Trophoblast cell (in vitro differentiated cells and primary cell): Measurements from ENCODE around the gene LMLN.

Source experiments
- DNase-seq, 2 donors: peaks; one replicate each; pipeline ENCODE4 v3.0.0-alpha.2; 2016
- H2AFZ ChIP-seq: 2 replicates; pipeline ENCODE4 v1.6.1; 2013; ENCODE audit warnings: low read length, moderate library complexity, mild to moderate bottlenecking; ENCODE audit not compliant: insufficient read depth, poor library complexity
- H2AK5ac ChIP-seq: 2 replicates; pipeline ENCODE4 v1.6.1; 2013; ENCODE audit warnings: mild to moderate bottlenecking, low read length
- H2BK120ac ChIP-seq: 2 replicates; pipeline ENCODE4 v1.6.1; 2013; ENCODE audit warnings: low read length, mild to moderate bottlenecking, moderate library complexity; ENCODE audit not compliant: insufficient read depth, poor library complexity
- H2BK12ac ChIP-seq: 2 replicates; pipeline ENCODE4 v1.6.1; 2013; ENCODE audit warnings: mild to moderate bottlenecking, low read length, moderate library complexity
- H2BK5ac ChIP-seq: 2 replicates; pipeline ENCODE4 v1.6.1; 2013; ENCODE audit warnings: low read length, low read depth, moderate library complexity, mild to moderate bottlenecking; ENCODE audit not compliant: poor library complexity
- H3K14ac ChIP-seq: 2 replicates; pipeline ENCODE4 v1.6.1; 2013; ENCODE audit warnings: mild to moderate bottlenecking, low read length
- H3K18ac ChIP-seq: 2 replicates; pipeline ENCODE4 v1.6.1; 2013; ENCODE audit warnings: mild to moderate bottlenecking, low read length
- H3K23ac ChIP-seq: 2 replicates; pipeline ENCODE4 v1.6.1; 2013; ENCODE audit warnings: low read length
- H3K27ac ChIP-seq: 2 replicates; pipeline ENCODE4 v1.5.1; 2013; ENCODE audit warnings: low read depth, mild to moderate bottlenecking, inconsistent platforms, low read length, moderate library complexity
- H3K27me3 ChIP-seq: 2 replicates; pipeline ENCODE4 v1.6.1; 2013; ENCODE audit warnings: inconsistent platforms, mild to moderate bottlenecking, low read length, moderate library complexity; ENCODE audit not compliant: insufficient read depth
- H3K36me3 ChIP-seq, 2 experiments: 1 replicate in 1 of 2; 2 replicates in 1 of 2; pipeline ENCODE4 v1.6.1; 2013; ENCODE audit warnings: low read length in 2 of 2, mild to moderate bottlenecking in 2 of 2, moderate library complexity in 1 of 2; ENCODE audit not compliant: insufficient read depth in 2 of 2, control insufficient read depth in 1 of 2
- H3K4ac ChIP-seq: 2 replicates; pipeline ENCODE4 v1.6.1; 2013; ENCODE audit warnings: low read depth, mild to moderate bottlenecking, low read length, moderate library complexity
- H3K4me1 ChIP-seq, 2 experiments: 1 replicate in 1 of 2; 2 replicates in 1 of 2; pipeline ENCODE4 v1.6.1; 2013; ENCODE audit warnings: low read length in 2 of 2, mild to moderate bottlenecking in 2 of 2, moderate library complexity in 1 of 2; ENCODE audit not compliant: insufficient read depth in 2 of 2, control insufficient read depth in 1 of 2
- H3K4me2 ChIP-seq: 2 replicates; pipeline ENCODE4 v1.6.1; 2013; ENCODE audit warnings: inconsistent platforms, mild to moderate bottlenecking, low read length, moderate library complexity
- H3K4me3 ChIP-seq: 2 replicates; pipeline ENCODE4 v1.5.1; 2013; ENCODE audit warnings: mild to moderate bottlenecking, low read depth, low read length, inconsistent platforms
- H3K79me1 ChIP-seq: one replicate; pipeline ENCODE4 v1.6.1; 2013; ENCODE audit warnings: low read length
- H3K79me2 ChIP-seq: 2 replicates; pipeline ENCODE4 v1.6.1; 2013; ENCODE audit warnings: low read length, mild to moderate bottlenecking; ENCODE audit not compliant: control insufficient read depth, insufficient read depth, poor library complexity
- H3K9ac ChIP-seq: 2 replicates; pipeline ENCODE4 v1.6.1; 2013; ENCODE audit warnings: mild to moderate bottlenecking, low read length
- H3K9me3 ChIP-seq: 2 replicates; pipeline ENCODE4 v1.6.1; 2013; ENCODE audit warnings: low read depth, mild to moderate bottlenecking, control low read depth, inconsistent platforms, low read length; ENCODE audit not compliant: insufficient read depth
- H4K12ac ChIP-seq: 2 replicates; pipeline ENCODE4 v1.6.1; 2013; ENCODE audit warnings: low read depth, mild to moderate bottlenecking, low read length, moderate library complexity
- H4K8ac ChIP-seq: 2 replicates; pipeline ENCODE4 v1.6.1; 2013; ENCODE audit warnings: low read depth, mild to moderate bottlenecking, low read length, moderate library complexity
- H4K91ac ChIP-seq: one replicate; pipeline ENCODE4 v1.6.1; 2013; ENCODE audit warnings: low read depth, mild to moderate bottlenecking, low read length, moderate library complexity
- WGBS: extraction: QIAGEN DNeasy Blood & Tissue Kit; methylation state at CpG from one replicate; pipeline ENCODE4 v1.1.7; 2013; ENCODE audit warnings: missing lambda C conversion rate; ENCODE audit not compliant: insufficient read length, insufficient coverage; ENCODE audit errors: extremely low coverage; 5-methylcytosine and 5-hydroxymethylcytosine counted together

LMLN gene

GRCh38 chr3:197996855-197997254 is 36.8 kb downstream of the LMLN start:
- H3K4me3 ChIP-seq: no peak overlapping the region
- H3K79me2 ChIP-seq: no peaks in the 10 kb centered on the region
- no peak overlapping the region for H2BK120ac ChIP-seq
- H3K14ac ChIP-seq: no peak overlapping the region
- H2AK5ac ChIP-seq: no peak overlapping the region
- no peak overlapping the region for H4K12ac ChIP-seq
- no peak for DNase-seq
- no peaks in the 10 kb centered on the region for H3K79me1 ChIP-seq
- no peaks in the 10 kb centered on the region for H3K9me3 ChIP-seq
- H3K23ac ChIP-seq: no peak overlapping the region
- H3K9ac ChIP-seq: no peak overlapping the region
- H3K18ac ChIP-seq: no peak overlapping the region
- no peak overlapping the region for H3K27ac ChIP-seq
- H3K4me1 ChIP-seq: no peaks in the 10 kb centered on the region
- H4K91ac ChIP-seq: no peak overlapping the region
- no peak overlapping the region for H2AFZ ChIP-seq
- H3K27me3 ChIP-seq: no peaks in the 10 kb centered on the region
- H3K4me2 ChIP-seq: no peak overlapping the region
- no peaks in the 10 kb centered on the region for H3K36me3 ChIP-seq
- no peak overlapping the region for H4K8ac ChIP-seq
- H2BK12ac ChIP-seq: no peak overlapping the region
- H3K4ac ChIP-seq: no peak overlapping the region
- H2BK5ac ChIP-seq: no peak overlapping the region
- WGBS: no CpG with 5 or more reads among the region's 5 CpGs

DNA sequence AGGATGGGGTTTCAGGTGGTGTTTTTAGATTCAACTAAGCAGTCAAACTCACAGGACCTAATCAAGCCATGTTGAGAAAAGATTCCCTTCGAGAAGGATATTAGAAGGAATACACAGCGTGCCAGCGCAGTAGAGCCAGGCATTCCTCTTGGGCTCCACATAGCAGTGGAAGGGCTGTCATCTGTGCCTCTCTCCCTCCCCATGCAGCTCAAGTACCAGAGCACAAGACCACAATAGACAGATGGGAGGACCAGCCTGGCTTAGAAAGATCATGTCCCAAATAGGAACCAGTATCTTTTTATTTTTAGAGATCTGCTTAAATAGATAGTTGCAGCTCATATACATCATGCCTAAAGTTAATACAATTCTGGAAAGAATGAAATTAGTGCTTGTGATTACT is 37.9 kb downstream of the LMLN start:
- no peak overlapping the region for H3K4ac ChIP-seq
- H2AK5ac ChIP-seq: no peak overlapping the region
- no peak overlapping the region for H2BK5ac ChIP-seq
- DNase-seq: no peak
- H3K79me1 ChIP-seq: no peaks in the 10 kb centered on the region
- H3K36me3 ChIP-seq: no peaks in the 10 kb centered on the region
- H3K23ac ChIP-seq: no peak overlapping the region
- no peak overlapping the region for H3K27ac ChIP-seq
- no peak overlapping the region for H4K91ac ChIP-seq
- H3K14ac ChIP-seq: no peak overlapping the region
- no peaks in the 10 kb centered on the region for H3K9me3 ChIP-seq
- H3K18ac ChIP-seq: no peak overlapping the region
- no peak overlapping the region for H3K4me2 ChIP-seq
- H3K4me1 ChIP-seq: no peaks in the 10 kb centered on the region
- H2BK12ac ChIP-seq: no peak overlapping the region
- no peak overlapping the region for H2AFZ ChIP-seq
- H3K27me3 ChIP-seq: no peaks in the 10 kb centered on the region
- no peak overlapping the region for H3K9ac ChIP-seq
- no peak overlapping the region for H4K12ac ChIP-seq
- H3K79me2 ChIP-seq: no peaks in the 10 kb centered on the region
- WGBS: no CpG with 5 or more reads among the region's 3 CpGs
- no peak overlapping the region for H4K8ac ChIP-seq
- H2BK120ac ChIP-seq: no peak overlapping the region
- H3K4me3 ChIP-seq: no peak overlapping the region

- Histone ChIP-seq H2BK12ac (no peak overlapping the region), H4K12ac (no peak overlapping the region), H3K27me3 (no peaks in the 10 kb centered on the region), H4K91ac (no peak overlapping the region), H3K79me1 (no peaks in the 10 kb centered on the region), H2AFZ (no peak overlapping the region), H3K9ac (no peak overlapping the region), H2AK5ac (no peak overlapping the region), H3K14ac (no peak overlapping the region), H3K9me3 (no peaks in the 10 kb centered on the region), H3K79me2 (no peaks in the 10 kb centered on the region), H3K4ac (no peak overlapping the region), H2BK120ac (no peak overlapping the region), H3K36me3 (no peaks in the 10 kb centered on the region), H3K4me3 (no peak overlapping the region), H3K4me1 (no peaks in the 10 kb centered on the region), H4K8ac (no peak overlapping the region), H3K23ac (no peak overlapping the region), H3K27ac (no peak overlapping the region), H3K18ac (no peak overlapping the region), H3K4me2 (no peak overlapping the region), H2BK5ac (no peak overlapping the region)
- DNase-seq: no peak
- no CpG with 5 or more reads among the region's 5 CpGs for WGBS
Measured at GRCh38 chr3:198017090-198017489, 57.1 kb downstream of the LMLN start.

DNA sequence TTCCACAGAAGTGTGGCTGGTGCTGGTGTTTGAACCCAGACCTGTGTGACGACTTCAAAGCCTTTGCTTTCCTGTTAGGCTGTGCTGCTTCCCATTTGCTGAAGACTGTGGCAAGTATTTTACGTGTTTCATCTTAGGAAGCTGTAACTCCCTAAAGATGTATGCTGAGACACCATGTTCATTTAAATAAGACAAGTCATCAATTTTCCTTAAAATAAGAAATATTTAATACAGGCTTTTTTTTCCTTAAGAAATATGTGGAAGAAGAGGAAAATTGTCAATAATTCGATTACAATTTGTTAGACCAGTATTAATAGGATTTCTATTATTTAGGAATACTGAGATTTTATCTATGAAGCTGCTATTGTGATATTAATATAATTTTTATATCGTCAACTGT is 58.4 kb downstream of the LMLN start:
- Histone ChIP-seq H3K27me3 (no peaks in the 10 kb centered on the region), H3K23ac (no peak overlapping the region)
- WGBS: no CpG with 5 or more reads among the region's 4 CpGs

More for the DNA sequence above, 58.4 kb downstream of the LMLN start:
- Histone ChIP-seq H2AK5ac (no peak overlapping the region), H3K36me3 (no peaks in the 10 kb centered on the region), H3K4me1 (no peaks in the 10 kb centered on the region), H3K79me2 (no peaks in the 10 kb centered on the region), H2BK120ac (no peak overlapping the region), H2AFZ (no peak overlapping the region), H3K9me3 (no peaks in the 10 kb centered on the region), H3K4me2 (no peak overlapping the region), H2BK12ac (no peak overlapping the region), H4K8ac (no peak overlapping the region), H4K91ac (no peak overlapping the region), H3K4ac (no peak overlapping the region), H3K9ac (no peak overlapping the region), H4K12ac (no peak overlapping the region), H2BK5ac (no peak overlapping the region), H3K4me3 (no peak overlapping the region), H3K79me1 (no peaks in the 10 kb centered on the region), H3K18ac (no peak overlapping the region), H3K27ac (no peak overlapping the region), H3K14ac (no peak overlapping the region)
- no peak for DNase-seq
